ENCODE measurements around the gene HOXC5.

The HOXC5 gene

GRCh38 chr12:53996240-53997203 lies 36.3 kb upstream of the HOXC5 start:
- DNase-seq, result no peak

GRCh38 chr12:53997204-53998109 lies 35.4 kb upstream of the HOXC5 start:
- DNase-seq, result no peak

GRCh38 chr12:53998110-53998899 lies 34.5 kb upstream of the HOXC5 start:
- no peak for DNase-seq

GRCh38 chr12:53998900-53999236 lies 34.0 kb upstream of the HOXC5 start:
- DNase-seq, result no peak

GRCh38 chr12:53999559-54000115 lies 33.2 kb upstream of the HOXC5 start:
- no peak for DNase-seq

GRCh38 chr12:54000116-54001114 lies 32.4 kb upstream of the HOXC5 start, which contains the start of gene HOXC9:
HOXC9 (plus strand) TSS chr12:54000161; CDS start chr12:54000189, 28 bp downstream.
- no peak for DNase-seq

- DNase-seq, result no peak
These were observed 31.3 kb upstream of the HOXC5 start for GRCh38 chr12:54001283-54002187.

- DNase-seq, result no peak
These were observed 30.5 kb upstream of the HOXC5 start for GRCh38 chr12:54002278-54002914.

GRCh38 chr12:54002915-54003389 lies 29.9 kb upstream of the HOXC5 start:
- DNase-seq, result no peak

- no peak for DNase-seq
These were observed 29.2 kb upstream of the HOXC5 start for GRCh38 chr12:54003625-54004024.

GRCh38 chr12:54004063-54004840 lies 28.6 kb upstream of the HOXC5 start:
- DNase-seq, result no peak

GRCh38 chr12:54004841-54005530 lies 27.9 kb upstream of the HOXC5 start:
- DNase-seq, result no peak

- no peak for DNase-seq
These were observed 27.4 kb upstream of the HOXC5 start for GRCh38 chr12:54005531-54005852.

GRCh38 chr12:54005853-54006558 lies 26.8 kb upstream of the HOXC5 start:
- DNase-seq, result peak; percentile 87

- DNase-seq, result no peak
These were observed 26.2 kb upstream of the HOXC5 start for GRCh38 chr12:54006559-54007220.

GRCh38 chr12:54007538-54008259 lies 25.2 kb upstream of the HOXC5 start:
- no peak for DNase-seq
